ACC112 (cell line): ENCODE data around the gene NRF1.

ENCODE experiments used
- H2AFZ ChIP-seq: fragments of 200-600 bp; sonication (generic); one replicate; pipeline ENCODE4 v1.6.0; 2017; ENCODE audit warnings: antibody characterized with exemption, low read length; ENCODE audit not compliant: unreplicated experiment
- H3K27ac ChIP-seq: fragments of 200-600 bp; sonication (generic); 2 replicates; pipeline ENCODE4 v1.5.1; 2014; ENCODE audit warnings: low read depth, mild to moderate bottlenecking, antibody characterized with exemption, low read length, moderate library complexity
- H3K27me3 ChIP-seq: fragments of 200-600 bp; sonication (generic); 2 replicates; pipeline ENCODE4 v1.6.1; 2014; ENCODE audit warnings: mild to moderate bottlenecking, antibody characterized with exemption, low read length, moderate library complexity, mixed read lengths; ENCODE audit not compliant: insufficient read depth
- H3K36me3 ChIP-seq: fragments of 200-600 bp; sonication (generic); 2 replicates; pipeline ENCODE4 v1.6.1; 2016; ENCODE audit warnings: mild to moderate bottlenecking, antibody characterized with exemption, low read length, moderate library complexity, mixed read lengths; ENCODE audit not compliant: insufficient read depth
- H3K4me1 ChIP-seq: fragments of 200-600 bp; sonication (generic); one replicate; pipeline ENCODE4 v1.6.1; 2016; ENCODE audit warnings: low read length, mixed read lengths; ENCODE audit not compliant: insufficient read depth, unreplicated experiment, control insufficient read depth
- H3K4me3 ChIP-seq: fragments of 200-600 bp; sonication (generic); 2 replicates; pipeline ENCODE4 v1.5.1; 2014; ENCODE audit warnings: mild to moderate bottlenecking, low read depth, low read length
- H3K79me2 ChIP-seq: fragments of 200-600 bp; sonication (generic); one replicate; pipeline ENCODE4 v1.6.0; 2016; ENCODE audit warnings: low read length; ENCODE audit not compliant: control insufficient read depth, unreplicated experiment, insufficient read depth

The NRF1 gene

DNA sequence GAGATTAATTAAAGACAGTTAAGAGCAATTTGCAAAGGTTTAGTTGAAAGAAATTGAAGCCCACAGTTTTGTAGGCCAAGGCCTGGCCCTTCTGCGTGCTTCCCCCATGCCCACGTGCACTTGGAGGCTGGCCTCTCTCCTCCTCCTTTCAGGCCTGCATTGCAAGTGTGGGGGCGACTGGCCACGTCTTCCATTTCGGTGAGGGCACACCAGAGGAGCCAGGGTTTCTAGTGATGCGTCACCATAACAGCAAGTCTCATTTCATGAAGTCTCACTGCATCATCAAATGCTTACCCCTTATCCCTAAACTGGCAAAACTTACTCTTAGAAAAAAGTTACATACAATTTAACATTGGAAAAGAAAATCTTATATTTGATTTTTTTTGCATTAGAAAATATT, 141.2 kb downstream of the NRF1 start:
- Histone ChIP-seq H3K4me1 (no peaks in the 10 kb centered on the region), H3K27me3 (no peaks in the 10 kb centered on the region), H3K4me3 (no peak overlapping the region), H3K27ac (no peak overlapping the region), H3K36me3 (peaks cover 3% of the 10 kb centered on the region; the same call in 1 of the 2 replicates), H3K79me2 (no peaks in the 10 kb centered on the region), H2AFZ (no peak overlapping the region)

DNA sequence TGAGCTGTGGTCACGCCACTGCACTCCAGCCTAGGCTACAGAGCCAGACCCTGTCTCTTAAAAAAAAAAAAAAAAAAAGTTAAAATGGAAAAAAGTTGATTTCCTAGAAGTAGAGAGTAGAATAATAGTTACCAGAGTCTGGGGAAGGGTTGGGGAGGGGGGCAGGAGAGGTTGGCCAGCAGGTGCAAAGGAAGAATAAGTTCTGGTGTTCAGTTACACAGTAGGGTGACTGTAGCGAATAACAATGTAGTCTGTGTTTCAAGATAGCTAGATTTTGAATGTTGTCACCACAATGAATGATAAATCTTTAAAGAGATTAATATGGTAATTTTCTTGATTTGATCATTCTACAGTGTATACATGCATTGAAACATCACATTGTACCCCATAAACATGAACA, 142.9 kb downstream of the NRF1 start:
- H3K4me3 ChIP-seq: no peak overlapping the region
- H3K27me3 ChIP-seq: no peaks in the 10 kb centered on the region
- peaks cover 3% of the 10 kb centered on the region; the same call in 1 of the 2 replicates for H3K36me3 ChIP-seq
- no peak overlapping the region for H3K27ac ChIP-seq
- no peaks in the 10 kb centered on the region for H3K79me2 ChIP-seq
- H2AFZ ChIP-seq: no peak overlapping the region
- H3K4me1 ChIP-seq: no peaks in the 10 kb centered on the region

DNA sequence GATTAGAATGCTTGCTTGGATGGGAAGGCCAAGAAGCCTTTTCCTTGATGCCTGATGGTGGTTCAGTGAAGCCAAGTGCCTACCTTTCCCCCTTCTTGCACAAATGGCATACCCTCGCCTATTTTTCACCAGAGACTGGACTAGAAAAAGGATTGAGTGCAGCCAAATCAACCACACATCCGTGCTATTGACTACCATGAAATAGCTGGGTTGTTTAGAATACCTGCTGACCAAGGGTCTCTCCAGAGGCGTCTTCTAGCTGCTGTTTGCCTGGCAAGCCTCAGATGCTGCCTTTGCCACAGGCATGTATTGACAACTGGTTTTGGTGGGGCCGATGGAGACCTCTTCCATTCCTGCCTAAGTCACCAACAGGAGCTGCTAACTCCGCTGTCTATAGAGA, 146.5 kb downstream of the NRF1 start:
- Histone ChIP-seq H3K27me3 (no peaks in the 10 kb centered on the region), H3K27ac (no peak overlapping the region), H3K79me2 (no peaks in the 10 kb centered on the region), H3K36me3 (peaks cover 3% of the 10 kb centered on the region; the same call in 1 of the 2 replicates), H3K4me1 (no peaks in the 10 kb centered on the region), H2AFZ (no peak overlapping the region), H3K4me3 (no peak overlapping the region)

DNA sequence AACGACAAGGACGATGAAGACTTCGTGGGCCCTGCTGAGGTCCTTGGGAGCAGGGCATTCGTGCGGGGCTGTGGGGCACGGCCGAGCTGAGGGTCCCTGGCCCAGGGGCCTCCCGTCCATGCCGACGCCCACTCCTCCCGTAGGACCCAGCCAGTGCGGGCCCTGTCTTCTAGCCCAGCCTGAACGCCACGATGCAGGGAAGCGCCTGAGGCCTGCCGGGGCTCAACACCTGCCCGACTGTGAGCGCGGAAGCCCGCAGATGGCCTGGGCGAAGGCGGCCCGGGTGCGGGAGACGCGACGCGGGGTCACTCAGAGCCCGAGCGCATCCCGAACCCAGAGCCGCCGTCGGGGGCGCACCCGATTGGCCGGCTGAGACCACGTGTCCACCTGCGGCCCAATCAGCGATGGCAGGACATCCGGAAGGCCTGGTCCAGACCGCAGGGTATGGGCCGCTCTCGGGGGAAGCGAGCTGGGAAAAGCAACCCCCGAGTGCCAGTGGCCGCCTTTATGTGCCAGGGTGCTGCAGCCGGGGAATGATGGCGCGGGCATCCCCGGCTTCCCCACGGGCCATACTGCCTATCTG, 151.0 kb downstream of the NRF1 start:
- Histone ChIP-seq H3K27me3 (no peaks in the 10 kb centered on the region), H2AFZ (no peak overlapping the region), H3K79me2 (no peaks in the 10 kb centered on the region), H3K4me1 (no peaks in the 10 kb centered on the region), H3K36me3 (no peaks in the 10 kb centered on the region), H3K27ac (no peak overlapping the region), H3K4me3 (no peak overlapping the region)

DNA sequence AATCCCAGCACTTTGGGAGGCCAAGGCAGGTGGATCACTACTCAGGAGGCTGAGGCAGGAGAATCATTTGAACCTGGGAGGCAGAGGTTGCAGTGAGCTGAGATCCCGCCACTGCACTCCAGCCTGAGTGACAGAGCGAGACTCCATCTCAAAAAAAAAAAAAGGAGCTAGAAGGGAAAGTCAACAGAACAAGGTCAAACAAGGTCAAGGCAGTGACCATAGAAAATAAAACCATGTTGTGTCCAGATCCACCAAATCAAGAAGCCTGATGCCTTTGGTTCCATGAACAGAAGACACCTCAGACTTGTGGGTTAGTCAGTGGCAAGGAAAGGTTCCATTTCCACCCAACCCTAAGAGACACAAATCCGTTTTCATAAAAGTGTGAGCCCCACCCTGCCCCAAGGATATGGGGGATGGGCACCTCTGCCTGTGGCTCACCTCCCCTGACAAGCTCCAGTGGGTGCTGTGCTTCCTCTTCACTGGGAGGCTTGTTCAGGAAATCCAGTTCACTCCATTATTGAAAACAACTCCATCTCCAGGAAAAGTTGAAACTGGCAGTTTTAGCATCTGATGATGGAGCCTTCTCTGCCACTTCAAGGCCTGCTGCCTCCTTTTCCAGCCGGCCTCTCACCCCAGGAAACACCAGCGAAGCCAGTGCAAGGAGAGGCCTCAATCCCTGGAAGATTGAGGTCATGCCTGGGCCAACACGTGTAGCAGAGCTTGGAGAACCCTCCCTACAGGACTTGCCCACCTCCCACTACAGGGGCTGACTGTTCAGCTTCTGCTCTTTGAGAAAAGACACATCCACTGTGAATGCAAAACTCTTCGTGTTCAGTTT, 152.9 kb downstream of the NRF1 start:
- H3K4me3 ChIP-seq: no peak overlapping the region
- H3K27ac ChIP-seq: no peak overlapping the region
- H3K4me1 ChIP-seq: no peaks in the 10 kb centered on the region
- H3K79me2 ChIP-seq: no peaks in the 10 kb centered on the region
- H3K36me3 ChIP-seq: no peaks in the 10 kb centered on the region
- no peak overlapping the region for H2AFZ ChIP-seq
- H3K27me3 ChIP-seq: no peaks in the 10 kb centered on the region

DNA sequence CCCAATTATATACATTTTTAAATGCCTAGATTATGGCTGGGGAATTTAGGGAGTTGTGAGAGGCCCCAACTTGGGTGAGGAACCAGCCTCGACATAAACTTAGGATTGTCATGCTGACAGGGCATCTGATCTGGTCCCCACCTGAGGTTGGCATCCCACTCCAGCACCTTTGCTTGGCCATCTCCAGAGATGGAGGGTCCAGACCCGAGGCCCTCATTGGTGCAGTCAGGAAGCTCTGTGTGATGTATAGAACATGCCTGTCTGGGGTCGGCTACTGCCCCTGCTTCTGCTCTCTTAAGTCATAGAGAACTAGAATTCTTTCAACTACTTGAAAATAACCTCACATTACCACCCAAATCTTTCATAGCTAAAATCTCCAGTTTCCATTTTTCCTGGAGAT, 153.8 kb downstream of the NRF1 start:
- Histone ChIP-seq H3K4me1 (no peaks in the 10 kb centered on the region), H3K27ac (no peak overlapping the region), H3K36me3 (no peaks in the 10 kb centered on the region), H3K27me3 (no peaks in the 10 kb centered on the region), H2AFZ (no peak overlapping the region), H3K79me2 (no peaks in the 10 kb centered on the region), H3K4me3 (no peak overlapping the region)

DNA sequence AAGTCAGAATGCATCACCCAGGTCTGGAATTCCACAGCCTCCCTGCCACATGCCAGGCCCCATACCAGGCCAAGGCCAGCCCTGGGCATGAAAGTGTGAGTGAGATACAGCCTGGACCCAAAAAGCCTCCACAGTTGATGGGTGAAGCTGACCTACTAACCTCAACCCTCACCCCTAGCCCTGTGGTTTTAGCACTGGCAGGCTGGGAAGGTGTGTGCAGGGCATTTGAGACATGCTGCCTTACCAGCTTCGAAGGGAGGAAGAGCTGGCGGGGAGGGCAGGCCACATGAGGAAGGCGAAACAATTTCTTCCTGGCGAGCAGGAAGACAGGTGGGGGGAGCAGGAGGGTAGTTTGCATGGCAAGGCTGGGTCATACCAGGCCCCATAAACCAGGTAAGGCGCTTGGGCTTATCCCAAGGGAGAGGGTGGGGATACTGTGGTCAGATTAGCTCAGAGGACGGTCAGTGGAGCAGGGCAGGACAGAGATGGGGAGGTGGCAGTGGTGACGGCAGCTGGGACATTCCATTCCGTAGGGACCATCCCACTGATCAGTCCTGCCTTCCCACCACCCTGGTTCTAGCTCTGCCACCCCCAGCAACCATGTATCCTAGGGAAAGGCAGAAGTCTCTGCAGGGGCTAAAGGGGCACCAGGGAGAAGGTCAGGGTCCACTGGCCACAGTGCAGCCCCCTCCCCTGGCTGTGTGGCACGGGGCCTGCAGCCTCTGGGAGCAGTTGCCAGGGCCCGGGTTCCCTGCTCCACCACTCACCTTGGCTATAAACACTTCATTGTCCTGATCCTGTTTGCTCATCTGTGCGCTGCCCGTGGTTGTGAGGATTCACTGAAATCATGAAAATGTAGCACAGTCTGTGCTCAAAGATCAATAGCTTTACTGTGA, 155.8 kb downstream of the NRF1 start:
- Histone ChIP-seq H3K4me3 (no peak overlapping the region), H3K79me2 (no peaks in the 10 kb centered on the region), H3K27ac (no peak overlapping the region), H3K4me1 (no peaks in the 10 kb centered on the region), H3K27me3 (no peaks in the 10 kb centered on the region), H3K36me3 (no peaks in the 10 kb centered on the region), H2AFZ (no peak overlapping the region)

DNA sequence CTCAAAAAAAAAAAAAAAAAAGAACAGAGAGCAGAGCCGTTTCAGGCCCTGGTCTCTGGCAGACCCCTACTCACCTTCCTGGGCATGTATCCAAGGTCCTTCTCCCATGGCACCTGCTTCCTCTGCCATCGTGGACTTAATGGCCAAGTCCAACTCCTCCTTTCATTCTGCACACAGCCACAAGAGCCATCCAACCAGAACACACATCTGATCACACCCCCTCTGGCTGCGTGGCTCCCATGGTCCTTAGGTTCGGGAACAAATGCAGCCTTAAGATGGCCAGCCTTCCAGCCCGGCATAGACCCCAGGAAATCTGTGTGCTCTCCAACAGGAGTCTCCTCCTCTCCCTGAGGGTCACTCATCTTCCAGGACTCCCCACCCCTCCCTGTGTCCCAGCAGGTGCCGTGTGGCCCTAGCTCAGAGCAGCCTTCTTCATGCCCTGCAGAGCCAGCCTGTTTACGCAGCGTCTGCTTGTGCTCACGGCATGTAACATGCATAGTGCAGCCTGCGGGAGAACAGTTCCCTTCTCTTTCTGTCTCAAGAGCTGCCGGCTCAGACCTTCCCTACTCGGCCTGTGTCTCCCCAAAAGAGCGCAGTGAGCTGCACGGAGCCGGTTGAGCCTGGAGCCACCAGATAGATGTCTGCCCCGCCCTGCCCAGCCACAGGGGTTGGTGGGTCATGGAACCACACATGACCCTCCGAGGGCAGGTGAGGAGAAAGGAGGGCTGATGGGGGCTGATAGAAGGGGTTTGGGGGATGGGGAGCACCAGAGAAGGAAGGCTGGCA, 157.3 kb downstream of the NRF1 start:
- no peak overlapping the region for H3K27ac ChIP-seq
- H3K36me3 ChIP-seq: no peaks in the 10 kb centered on the region
- no peaks in the 10 kb centered on the region for H3K4me1 ChIP-seq
- no peak overlapping the region for H3K4me3 ChIP-seq
- no peak overlapping the region for H2AFZ ChIP-seq
- no peaks in the 10 kb centered on the region for H3K27me3 ChIP-seq
- H3K79me2 ChIP-seq: no peaks in the 10 kb centered on the region

DNA sequence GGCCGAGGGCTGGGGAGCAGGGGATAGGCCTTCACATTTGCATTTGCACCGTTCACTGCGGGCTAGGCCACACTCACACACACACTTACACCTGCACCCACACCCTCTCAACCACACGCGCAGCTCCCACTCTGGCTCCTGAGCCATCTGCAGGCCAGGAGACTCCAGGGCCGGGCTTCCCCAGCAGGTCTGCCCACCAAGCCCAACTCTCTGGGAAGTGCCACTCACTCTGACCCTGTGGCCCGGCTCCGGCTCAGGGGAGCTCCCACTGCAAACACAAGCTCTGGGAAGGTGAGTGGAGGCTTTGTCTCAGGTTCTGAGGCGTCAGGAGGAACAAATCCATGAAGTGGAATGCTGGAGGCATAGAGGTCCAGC, 157.9 kb downstream of the NRF1 start:
- Histone ChIP-seq H3K4me3 (no peak overlapping the region), H3K36me3 (no peaks in the 10 kb centered on the region), H3K79me2 (no peaks in the 10 kb centered on the region), H2AFZ (no peak overlapping the region), H3K27ac (no peak overlapping the region), H3K27me3 (no peaks in the 10 kb centered on the region), H3K4me1 (no peaks in the 10 kb centered on the region)
